ENCODE data around the gene TBX19. TPM values are rescaled to one million over a fixed set of nuclear protein-coding genes. Genes with fewer than 3 reads are reported as not detected.
A peak's percentile ranks its signal among the peaks of the same experiment; 100 is the strongest.

TBX19 gene
- total and polyA plus RNA-seq, 2 donors (not counting 1 experiment from before 2014, with no cell fraction given), result 6.3 to 7.0 TPM

DNA sequence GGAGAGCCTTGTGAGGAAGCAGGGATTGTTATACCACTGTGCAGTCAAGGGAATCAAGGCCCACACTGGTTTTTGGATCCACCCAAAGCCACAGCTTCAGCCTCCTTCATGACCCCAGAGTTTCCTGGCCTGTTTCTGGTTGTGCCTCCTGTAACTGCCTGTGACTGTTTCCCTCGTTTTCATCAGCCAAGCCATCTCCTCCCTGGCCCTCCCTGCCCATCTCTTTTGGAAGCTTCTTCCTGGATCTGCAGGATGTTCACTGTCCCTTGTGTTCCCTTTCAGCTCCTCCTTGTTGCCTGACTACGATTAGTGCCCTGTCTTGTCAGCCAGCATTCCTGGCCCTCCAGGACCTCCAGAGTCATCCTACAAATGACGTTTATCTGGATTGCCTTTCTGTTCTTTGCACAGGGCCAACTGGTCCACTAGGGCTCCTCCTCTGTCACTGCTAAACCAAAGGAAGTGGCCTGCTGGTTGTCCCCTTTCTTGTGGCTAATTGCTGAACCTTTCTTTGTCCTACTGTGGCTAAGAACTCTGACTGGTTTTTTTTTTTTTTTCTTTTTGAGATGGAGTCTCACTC, 37.0 kb upstream of the TBX19 start:
- no peak overlapping the region for H2AFZ ChIP-seq (ENCODE audit: insufficient read depth, low read depth, low read length, poor library complexity, severe bottlenecking)
- no peak overlapping the region for H3K9ac ChIP-seq (ENCODE audit: low read length)
- no peak overlapping the region for H3K27ac ChIP-seq (ENCODE audit: low read length in 2 of 2)
- peaks cover 19% of the 10 kb centered on the region for H3K4me1 Mint-ChIP-seq
- H3K36me3 ChIP-seq (replicated peaks in 1 of 2; ENCODE audit: control extremely low read depth in 1 of 2, control insufficient read depth in 1 of 2, extremely low read depth in 1 of 2, insufficient read depth in 2 of 2, low read length in 1 of 2), result peaks cover 17 to 84% of the 10 kb centered on the region in 2 experiments
- ChIA-PET CTCF (no interaction called here), POLR2A (no interaction called here)
- ATAC-seq (ENCODE audit: low read depth) (no peak), DNase-seq (no peak)
- H3K9me3 ChIP-seq (ENCODE audit: control extremely low read depth in 1 of 3, control insufficient read depth in 2 of 3, insufficient read depth in 1 of 3, low read length in 2 of 3), result no peaks in the 10 kb centered on the region
- H3K4me3 ChIP-seq (ENCODE audit: control extremely low read depth in 1 of 5, extremely low read depth in 1 of 5, insufficient read depth in 1 of 5, low read depth in 2 of 5, low read length in 4 of 5), result no peak overlapping the region
- H3K4me2 ChIP-seq (replicated peaks; ENCODE audit: low read depth, low read length, poor library complexity, severe bottlenecking), result no peak overlapping the region
- H4K20me1 ChIP-seq (ENCODE audit: control insufficient read depth, insufficient read depth, low read length, poor library complexity, severe bottlenecking), result peaks cover 26% of the 10 kb centered on the region
- no peak overlapping the region for H3K4me3 Mint-ChIP-seq
- H3K9me3 Mint-ChIP-seq (ENCODE audit: insufficient read depth), result no peaks in the 10 kb centered on the region
- H3K4me1 ChIP-seq (ENCODE audit: control insufficient read depth in 2 of 2, insufficient read depth in 2 of 2, low read length in 2 of 2), result no peaks in the 10 kb centered on the region
- intact Hi-C loops (cut with micrococcal nuclease), result no loop called here
- no peaks in the 10 kb centered on the region for H3K27me3 ChIP-seq (replicated peaks in 1 of 4; ENCODE audit: control extremely low read depth in 1 of 4, control insufficient read depth in 3 of 4, insufficient read depth in 4 of 4, low read length in 3 of 4)
- whole genome bisulfite sequencing (ENCODE audit: insufficient coverage), result 72% methylated on average over 3 of the region's 3 CpGs
- no peak for TF ChIP-seq EZH2 (IDR thresholded peaks at IDR 0.05; ENCODE audit: borderline replicate concordance, insufficient read depth, low read depth, low read length, poor library complexity, severe bottlenecking)
- TF ChIP-seq, protein P1, sequence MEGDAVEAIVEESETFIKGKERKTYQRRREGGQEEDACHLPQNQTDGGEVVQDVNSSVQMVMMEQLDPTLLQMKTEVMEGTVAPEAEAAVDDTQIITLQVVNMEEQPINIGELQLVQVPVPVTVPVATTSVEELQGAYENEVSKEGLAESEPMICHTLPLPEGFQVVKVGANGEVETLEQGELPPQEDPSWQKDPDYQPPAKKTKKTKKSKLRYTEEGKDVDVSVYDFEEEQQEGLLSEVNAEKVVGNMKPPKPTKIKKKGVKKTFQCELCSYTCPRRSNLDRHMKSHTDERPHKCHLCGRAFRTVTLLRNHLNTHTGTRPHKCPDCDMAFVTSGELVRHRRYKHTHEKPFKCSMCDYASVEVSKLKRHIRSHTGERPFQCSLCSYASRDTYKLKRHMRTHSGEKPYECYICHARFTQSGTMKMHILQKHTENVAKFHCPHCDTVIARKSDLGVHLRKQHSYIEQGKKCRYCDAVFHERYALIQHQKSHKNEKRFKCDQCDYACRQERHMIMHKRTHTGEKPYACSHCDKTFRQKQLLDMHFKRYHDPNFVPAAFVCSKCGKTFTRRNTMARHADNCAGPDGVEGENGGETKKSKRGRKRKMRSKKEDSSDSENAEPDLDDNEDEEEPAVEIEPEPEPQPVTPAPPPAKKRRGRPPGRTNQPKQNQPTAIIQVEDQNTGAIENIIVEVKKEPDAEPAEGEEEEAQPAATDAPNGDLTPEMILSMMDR (IDR thresholded peaks at IDR 0.05), result no peak
- no peaks in the 10 kb centered on the region for H3K27me3 Mint-ChIP-seq
- peaks cover 60% of the 10 kb centered on the region for H3K79me2 ChIP-seq (ENCODE audit: control insufficient read depth, insufficient read depth, low read length)
- peak overlapping the region; percentile 41 for H3K27ac Mint-ChIP-seq

DNA sequence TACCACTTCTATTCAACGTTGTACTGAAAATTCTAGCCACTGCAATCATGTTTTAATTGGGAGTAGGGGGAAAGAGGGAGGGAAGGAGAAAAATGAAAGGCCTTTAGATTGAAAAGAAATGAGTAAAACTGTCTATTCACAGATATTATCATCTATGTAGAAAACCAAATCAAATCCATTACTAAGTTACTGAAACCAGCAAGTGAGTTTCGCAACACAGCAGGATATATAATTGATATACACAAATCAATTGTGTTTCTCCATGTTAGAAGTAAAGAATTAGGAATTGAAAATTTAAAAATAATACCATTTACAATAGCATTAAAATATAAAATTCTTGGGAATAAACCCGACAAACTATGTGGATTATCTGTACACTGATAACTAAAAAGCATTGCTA, 35.6 kb upstream of the TBX19 start:
- no peak overlapping the region for H2AFZ ChIP-seq (ENCODE audit: insufficient read depth, low read depth, low read length, poor library complexity, severe bottlenecking)
- no peaks in the 10 kb centered on the region for H3K27me3 ChIP-seq (replicated peaks in 1 of 4; ENCODE audit: control extremely low read depth in 1 of 4, control insufficient read depth in 3 of 4, insufficient read depth in 4 of 4, low read length in 3 of 4)
- no peak overlapping the region for H3K27ac ChIP-seq (ENCODE audit: low read length in 2 of 2)
- intact Hi-C loops (cut with micrococcal nuclease), result no loop called here
- H3K36me3 ChIP-seq (replicated peaks in 1 of 2; ENCODE audit: control extremely low read depth in 1 of 2, control insufficient read depth in 1 of 2, extremely low read depth in 1 of 2, insufficient read depth in 2 of 2, low read length in 1 of 2), result peaks cover 17 to 81% of the 10 kb centered on the region in 2 experiments
- Mint-ChIP-seq H3K4me1 (peaks cover 23% of the 10 kb centered on the region), H3K4me3 (no peak overlapping the region), H3K9me3 (ENCODE audit: insufficient read depth) (no peaks in the 10 kb centered on the region), H3K27me3 (no peaks in the 10 kb centered on the region), H3K27ac (no peak overlapping the region)
- ChIA-PET CTCF (no interaction called here), POLR2A (no interaction called here)
- H3K4me3 ChIP-seq (ENCODE audit: control extremely low read depth in 1 of 5, extremely low read depth in 1 of 5, insufficient read depth in 1 of 5, low read depth in 2 of 5, low read length in 4 of 5), result no peak overlapping the region
- no peaks in the 10 kb centered on the region for H3K4me1 ChIP-seq (ENCODE audit: control insufficient read depth in 2 of 2, insufficient read depth in 2 of 2, low read length in 2 of 2)
- no peaks in the 10 kb centered on the region for H3K9me3 ChIP-seq (ENCODE audit: control extremely low read depth in 1 of 3, control insufficient read depth in 2 of 3, insufficient read depth in 1 of 3, low read length in 2 of 3)
- no peak for ATAC-seq (ENCODE audit: low read depth)
- H3K4me2 ChIP-seq (replicated peaks; ENCODE audit: low read depth, low read length, poor library complexity, severe bottlenecking), result no peak overlapping the region
- peaks cover 26% of the 10 kb centered on the region for H4K20me1 ChIP-seq (ENCODE audit: control insufficient read depth, insufficient read depth, low read length, poor library complexity, severe bottlenecking)
- H3K9ac ChIP-seq (ENCODE audit: low read length), result no peak overlapping the region
- WGBS (ENCODE audit: insufficient coverage), result no CpG with 5 or more reads among the region's 3 CpGs
- DNase-seq, result no peak
- TF ChIP-seq EZH2 (IDR thresholded peaks at IDR 0.05; ENCODE audit: borderline replicate concordance, insufficient read depth, low read depth, low read length, poor library complexity, severe bottlenecking), result no peak
- TF ChIP-seq, protein P1 (IDR thresholded peaks at IDR 0.05), result no peak
- H3K79me2 ChIP-seq (ENCODE audit: control insufficient read depth, insufficient read depth, low read length), result peaks cover 66% of the 10 kb centered on the region
